Hypothalamus (tissue), 51 donors: ENCODE measurements around the gene HSF4.

Experiments used
- DNase-seq, 51 donors: peaks; one replicate each; lab custom pipeline; 2025; lab: John Stamatoyannopoulos, UW

The HSF4 gene

GRCh38 chr16:67183627-67184452, 19.3 kb downstream of the HSF4 start, which contains the start of gene MATCAP1:
TSS of gene MATCAP1 (minus strand) at chr16:67183963. CDS start at chr16:67180610, 3,353 bp downstream.
- peak; percentile 76 to 98 (median 92) for DNase-seq

- DNase-seq, result peak in 4 of 51 donors; percentile 26 to 62 (median 43)
Observed at GRCh38 chr16:67184453-67184994, 20.0 kb downstream of the HSF4 start.

- peak; percentile 5 to 88 (median 67) for DNase-seq
Observed at GRCh38 chr16:67184995-67185650, 20.6 kb downstream of the HSF4 start.

DNA sequence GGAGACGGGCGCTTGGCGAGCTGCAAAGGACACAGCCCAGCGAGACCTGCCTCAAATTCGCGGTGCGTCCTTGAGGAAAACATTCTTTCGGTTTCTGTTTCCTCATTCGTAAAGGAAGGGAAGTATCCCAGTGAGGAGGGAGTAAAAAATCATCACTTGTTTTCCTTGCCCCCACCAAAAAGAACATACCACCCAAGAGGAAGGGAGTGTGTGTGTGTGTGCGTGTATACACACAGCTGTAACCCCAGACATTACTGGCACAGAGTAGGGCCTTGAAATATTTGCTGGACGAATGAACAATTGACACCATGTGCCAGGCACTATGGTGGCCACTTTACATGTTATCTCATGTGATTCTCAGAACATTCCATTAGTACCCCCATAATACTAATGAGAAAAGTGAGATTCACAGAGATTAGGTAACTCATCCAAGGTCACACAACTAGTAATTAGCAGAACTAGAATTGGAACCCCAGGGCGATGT, 21.1 kb downstream of the HSF4 start:
- no peak for DNase-seq

DNA sequence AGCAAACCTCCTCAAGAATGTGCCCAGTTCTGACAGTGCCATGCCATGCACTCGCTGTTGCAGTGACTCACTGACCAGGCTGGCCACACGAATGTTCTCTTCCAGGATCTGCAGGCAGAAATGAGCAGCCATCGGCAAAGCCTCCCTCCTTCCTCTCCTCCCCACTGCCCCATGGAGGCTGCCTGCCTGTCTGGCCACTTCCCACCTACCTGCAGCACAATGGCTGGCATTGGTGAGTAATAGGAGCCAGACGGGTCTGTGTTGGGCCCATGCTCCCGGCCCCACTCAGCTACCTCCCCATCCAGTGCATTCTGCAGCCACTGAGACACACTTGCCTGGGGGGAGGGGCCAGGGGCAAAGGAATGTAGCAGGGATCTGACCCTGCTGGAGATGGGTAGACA, 22.0 kb downstream of the HSF4 start:
- no peak for DNase-seq

GRCh38 chr16:67187175-67187890, 22.8 kb downstream of the HSF4 start:
- no peak for DNase-seq

- DNase-seq, result no peak
Observed at GRCh38 chr16:67188323-67188722, 23.8 kb downstream of the HSF4 start.

- DNase-seq, result no peak
Observed at GRCh38 chr16:67188798-67189197, 24.3 kb downstream of the HSF4 start.

- DNase-seq, result no peak
Observed at GRCh38 chr16:67190041-67190440, 25.5 kb downstream of the HSF4 start, which contains the start of gene EXOC3L1. TSS of gene EXOC3L1 (minus strand) at chr16:67190136. CDS start at chr16:67189676, 460 bp downstream.

DNA sequence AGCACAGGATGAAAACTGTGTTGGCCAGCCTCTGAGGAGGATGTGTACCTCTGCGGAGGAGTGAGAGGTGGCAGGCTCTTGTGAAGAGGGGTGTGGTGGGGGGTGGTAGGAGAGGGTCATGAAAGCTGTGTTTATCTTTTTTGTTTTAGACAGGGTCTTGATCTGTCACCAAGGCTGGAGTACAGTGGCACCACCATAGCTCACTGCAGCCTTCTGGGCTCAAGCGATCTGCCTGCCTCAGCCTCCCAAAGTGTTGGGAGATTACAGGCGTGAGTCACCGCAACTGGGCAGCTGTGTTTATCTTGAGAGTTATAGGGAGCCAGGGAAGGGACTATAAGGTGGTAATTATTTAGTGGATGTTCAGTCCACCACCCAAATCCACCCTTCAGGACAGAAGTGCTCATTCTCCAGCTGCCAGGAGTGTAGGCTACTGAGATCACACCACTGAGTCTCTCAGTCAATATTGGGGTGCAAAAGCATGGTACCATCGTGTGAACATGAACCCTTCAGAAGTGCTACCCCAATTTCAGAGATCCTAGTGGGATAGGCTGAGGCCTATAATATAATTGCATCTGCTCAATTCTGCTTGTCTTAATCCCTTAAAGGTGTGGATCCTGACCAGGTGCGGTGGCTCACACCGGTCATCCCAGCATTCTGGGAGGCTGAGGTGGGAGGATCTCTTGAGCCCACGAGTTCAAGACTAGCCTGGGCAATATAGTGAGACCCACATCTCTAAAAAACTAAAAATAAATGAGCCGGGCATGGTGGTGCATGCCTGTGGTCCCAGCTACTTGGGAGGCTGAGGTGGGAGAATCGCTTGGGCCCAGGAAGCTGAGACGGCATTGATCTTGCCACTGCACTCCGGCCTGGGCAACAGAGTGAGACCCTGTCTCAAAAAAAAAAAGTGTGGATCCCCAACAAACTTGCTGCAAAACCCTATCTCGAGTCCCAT, 26.2 kb downstream of the HSF4 start:
- no peak for DNase-seq

DNA sequence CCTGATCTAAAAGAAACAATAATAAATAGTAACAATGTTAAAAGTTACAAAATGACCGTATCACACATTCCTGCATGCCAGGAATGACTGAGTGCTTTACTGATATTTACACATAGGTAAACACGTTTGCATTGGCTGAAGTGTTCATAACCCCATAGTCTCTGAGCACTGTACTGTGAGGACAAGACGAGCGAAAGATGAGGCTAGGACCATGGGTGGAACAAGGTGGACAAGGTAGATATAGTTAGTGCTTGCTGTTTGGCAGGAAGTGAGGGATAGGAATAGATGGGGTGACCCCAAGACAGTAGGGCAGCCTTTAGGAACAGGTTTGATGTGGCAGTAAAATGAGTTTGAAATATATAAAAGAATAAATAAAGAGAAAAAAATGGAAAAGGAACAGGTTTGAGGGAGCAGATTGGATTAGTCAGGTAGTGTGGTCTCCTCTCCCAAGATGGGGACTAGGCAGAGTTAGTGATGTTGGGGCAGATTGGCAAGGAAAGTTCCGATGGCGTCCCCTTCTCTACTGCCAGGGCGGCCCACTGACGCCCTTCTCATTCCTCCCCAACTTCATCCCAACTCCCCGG, 27.0 kb downstream of the HSF4 start:
- DNase-seq, result no peak

DNA sequence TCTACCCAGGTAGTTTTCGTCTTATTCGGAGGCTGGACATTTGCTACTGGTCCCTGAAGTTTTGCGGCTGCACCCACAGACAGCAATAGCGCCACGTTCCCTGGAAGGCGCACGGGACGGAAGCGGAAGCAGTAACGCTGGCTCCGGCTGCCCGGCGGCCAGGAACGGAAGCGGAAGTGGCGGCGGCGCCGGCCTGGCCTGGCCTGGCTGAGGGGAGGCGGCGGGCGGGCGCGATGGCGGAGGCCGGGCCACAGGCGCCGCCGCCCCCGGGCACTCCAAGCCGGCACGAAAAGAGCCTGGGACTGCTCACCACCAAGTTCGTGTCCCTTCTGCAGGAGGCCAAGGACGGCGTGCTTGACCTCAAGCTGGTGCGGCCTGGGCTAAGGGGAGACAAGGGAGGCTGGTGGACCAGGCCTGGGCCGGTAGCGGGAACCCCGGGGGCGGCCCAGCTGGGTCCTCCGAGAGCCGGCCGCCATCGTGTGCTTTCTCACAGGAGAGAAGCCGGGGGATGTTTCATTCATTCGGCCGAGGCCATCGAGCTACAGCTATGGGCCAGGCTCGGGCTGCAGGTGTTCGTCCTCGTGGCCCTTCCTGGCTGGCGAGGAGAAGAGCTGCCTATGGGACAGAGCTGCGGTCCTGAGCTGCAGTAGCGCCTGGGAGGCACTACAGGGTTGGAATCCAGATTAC, 27.6 kb downstream of the HSF4 start, which contains the start of gene E2F4:
Gene E2F4 (plus strand): TSS at position 161 of the 687 bp plus-strand sequence. CDS start 73 bp downstream, at position 234.
- DNase-seq, result peak; percentile 33 to 94 (median 88)

GRCh38 chr16:67192781-67193361, 28.3 kb downstream of the HSF4 start:
- DNase-seq, result no peak

DNA sequence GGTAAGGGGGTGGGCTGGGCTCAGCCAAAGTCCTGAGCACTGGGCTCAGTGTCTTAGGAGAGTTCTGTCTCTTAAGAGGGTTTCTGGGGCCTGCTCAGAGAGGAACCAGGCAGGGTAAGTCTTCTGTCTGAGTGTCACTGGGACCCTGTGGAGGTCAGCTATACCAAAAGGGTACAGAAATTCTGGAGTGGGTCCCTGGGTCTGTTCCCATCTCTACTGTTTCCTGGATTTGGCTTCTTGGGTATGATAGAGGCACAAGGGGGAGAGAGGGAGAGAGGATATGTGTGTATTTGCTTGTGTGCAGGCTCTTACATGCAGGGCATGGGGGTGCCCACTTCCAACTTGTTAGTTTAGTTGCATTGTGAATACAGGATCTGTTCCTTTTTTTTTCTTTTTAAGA, 29.0 kb downstream of the HSF4 start:
- DNase-seq, result no peak

DNA sequence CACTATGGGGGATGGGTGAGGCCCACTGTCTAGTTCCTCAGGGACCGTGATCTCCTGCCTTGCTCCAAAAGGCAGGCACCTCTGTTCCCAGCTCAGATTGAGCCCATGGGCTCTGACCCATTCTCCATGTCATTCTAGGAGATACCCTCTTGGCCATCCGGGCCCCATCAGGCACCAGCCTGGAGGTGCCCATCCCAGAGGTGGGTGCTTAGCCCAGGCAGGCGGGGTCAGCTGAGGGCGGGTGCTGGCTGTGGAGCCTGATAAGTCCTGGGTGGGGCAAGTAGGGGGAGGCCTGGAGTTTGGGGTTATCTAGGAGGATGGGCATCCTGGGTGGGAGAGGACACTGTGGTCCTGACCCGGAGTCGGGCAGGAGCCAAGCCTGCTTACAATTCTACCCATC, 29.7 kb downstream of the HSF4 start:
- no peak for DNase-seq

GRCh38 chr16:67195676-67196075, 31.1 kb downstream of the HSF4 start:
- no peak for DNase-seq

DNA sequence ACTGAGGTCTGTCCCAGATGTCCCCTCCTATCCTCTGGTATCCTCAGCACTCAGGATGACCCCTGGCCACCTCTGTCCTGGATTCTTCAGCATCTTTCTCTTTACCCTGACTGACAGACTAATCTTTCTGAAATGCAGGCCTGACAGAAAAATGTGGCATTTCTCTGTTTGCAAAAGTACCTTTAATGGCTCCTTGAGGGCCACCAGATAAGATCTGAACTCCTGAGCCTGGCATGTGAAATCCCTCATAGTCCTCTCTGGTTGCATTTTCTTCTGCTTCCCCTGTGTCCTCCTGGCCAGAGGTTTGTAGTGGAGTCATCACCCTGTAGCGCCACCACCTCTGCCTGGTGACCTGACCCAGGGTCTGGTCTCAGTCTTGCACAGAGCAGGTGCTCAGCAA, 32.3 kb downstream of the HSF4 start:
- no peak for DNase-seq

GRCh38 chr16:67197704-67198103, 33.2 kb downstream of the HSF4 start:
- DNase-seq, result no peak
